Measurements from ENCODE around the gene AZU1.
"Not testable (repeated sequence)": the region's sequence is repeated elsewhere in the genome, so short reads cannot be mapped to it uniquely, and the experiment has no call there.

AZU1 gene

GRCh38 chr19:852136-853013, 24.7 kb downstream of the AZU1 start, which contains the start of gene ELANE:
TSS of gene ELANE (plus strand) at chr19:852303. CDS start at chr19:852329, 26 bp downstream.
- TF ChIP-seq, protein P1, sequence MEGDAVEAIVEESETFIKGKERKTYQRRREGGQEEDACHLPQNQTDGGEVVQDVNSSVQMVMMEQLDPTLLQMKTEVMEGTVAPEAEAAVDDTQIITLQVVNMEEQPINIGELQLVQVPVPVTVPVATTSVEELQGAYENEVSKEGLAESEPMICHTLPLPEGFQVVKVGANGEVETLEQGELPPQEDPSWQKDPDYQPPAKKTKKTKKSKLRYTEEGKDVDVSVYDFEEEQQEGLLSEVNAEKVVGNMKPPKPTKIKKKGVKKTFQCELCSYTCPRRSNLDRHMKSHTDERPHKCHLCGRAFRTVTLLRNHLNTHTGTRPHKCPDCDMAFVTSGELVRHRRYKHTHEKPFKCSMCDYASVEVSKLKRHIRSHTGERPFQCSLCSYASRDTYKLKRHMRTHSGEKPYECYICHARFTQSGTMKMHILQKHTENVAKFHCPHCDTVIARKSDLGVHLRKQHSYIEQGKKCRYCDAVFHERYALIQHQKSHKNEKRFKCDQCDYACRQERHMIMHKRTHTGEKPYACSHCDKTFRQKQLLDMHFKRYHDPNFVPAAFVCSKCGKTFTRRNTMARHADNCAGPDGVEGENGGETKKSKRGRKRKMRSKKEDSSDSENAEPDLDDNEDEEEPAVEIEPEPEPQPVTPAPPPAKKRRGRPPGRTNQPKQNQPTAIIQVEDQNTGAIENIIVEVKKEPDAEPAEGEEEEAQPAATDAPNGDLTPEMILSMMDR (IDR thresholded peaks at IDR 0.05; ENCODE audit: poor library complexity, severe bottlenecking): no peak
- no peak within 1 kb of the TSS for H3K27ac ChIP-seq (ENCODE audit: poor library complexity, severe bottlenecking)
- no peaks in the 10 kb centered on the region for H3K9me3 ChIP-seq (ENCODE audit: severe bottlenecking)
- no peak within 1 kb of the TSS for H3K4me3 ChIP-seq (ENCODE audit: severe bottlenecking)
- no peak for ATAC-seq (ENCODE audit: low read depth)
- H3K27me3 ChIP-seq (ENCODE audit: insufficient read depth, poor library complexity, severe bottlenecking): peaks cover 22% of the 10 kb centered on the region
- no peaks in the 10 kb centered on the region for H3K36me3 ChIP-seq (ENCODE audit: low read depth)
- no peaks in the 10 kb centered on the region for H3K4me1 ChIP-seq (ENCODE audit: insufficient read depth, poor library complexity, severe bottlenecking)
- DNase-seq (ENCODE audit: low spot score): peak; percentile 63

- Histone ChIP-seq H3K36me3 (ENCODE audit: low read depth) (no peaks in the 10 kb centered on the region), H3K27ac (ENCODE audit: poor library complexity, severe bottlenecking) (no peak overlapping the region), H3K27me3 (ENCODE audit: insufficient read depth, poor library complexity, severe bottlenecking) (peaks cover 16% of the 10 kb centered on the region), H3K4me1 (ENCODE audit: insufficient read depth, poor library complexity, severe bottlenecking) (no peaks in the 10 kb centered on the region), H3K9me3 (ENCODE audit: severe bottlenecking) (no peaks in the 10 kb centered on the region), H3K4me3 (ENCODE audit: severe bottlenecking) (no peak overlapping the region)
- no peak for DNase-seq (ENCODE audit: low spot score)
- TF ChIP-seq, protein P1 (IDR thresholded peaks at IDR 0.05; ENCODE audit: poor library complexity, severe bottlenecking): no peak
- ATAC-seq (ENCODE audit: low read depth): no peak
Measured at GRCh38 chr19:853014-853585, 25.5 kb downstream of the AZU1 start.

DNA sequence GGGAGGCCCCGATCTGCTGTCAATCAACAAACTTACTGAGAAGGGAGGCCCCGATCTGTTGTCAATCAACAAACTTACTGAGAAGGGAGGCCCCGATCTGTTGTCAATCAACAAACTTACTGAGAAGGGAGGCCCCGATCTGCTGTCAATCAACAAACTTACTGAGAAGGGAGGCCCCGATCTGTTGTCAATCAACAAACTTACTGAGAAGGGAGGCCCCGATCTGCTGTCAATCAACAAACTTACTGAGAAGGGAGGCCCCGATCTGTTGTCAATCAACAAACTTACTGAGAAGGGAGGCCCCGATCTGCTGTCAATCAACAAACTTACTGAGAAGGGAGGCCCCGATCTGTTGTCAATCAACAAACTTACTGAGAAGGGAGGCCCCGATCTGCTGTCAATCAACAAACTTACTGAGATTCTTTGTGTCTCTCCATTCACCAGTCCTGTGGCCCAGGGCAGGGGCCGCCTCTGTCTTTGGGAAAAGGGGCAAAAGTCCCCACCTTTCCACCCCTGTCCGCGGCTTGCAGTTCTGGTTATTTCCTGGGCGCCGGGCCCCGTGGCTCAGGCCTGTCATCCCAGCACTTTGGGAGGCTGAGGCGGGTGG, 26.1 kb downstream of the AZU1 start:
- not testable (repeated sequence) for DNase-seq (ENCODE audit: low spot score); H3K9me3 ChIP-seq (ENCODE audit: severe bottlenecking); ATAC-seq (ENCODE audit: low read depth); H3K4me3 ChIP-seq (ENCODE audit: severe bottlenecking); H3K27ac ChIP-seq (ENCODE audit: poor library complexity, severe bottlenecking); H3K36me3 ChIP-seq (ENCODE audit: low read depth); H3K4me1 ChIP-seq (ENCODE audit: insufficient read depth, poor library complexity, severe bottlenecking)
- H3K27me3 ChIP-seq (ENCODE audit: insufficient read depth, poor library complexity, severe bottlenecking): peaks cover 16% of the 10 kb centered on the region

DNA sequence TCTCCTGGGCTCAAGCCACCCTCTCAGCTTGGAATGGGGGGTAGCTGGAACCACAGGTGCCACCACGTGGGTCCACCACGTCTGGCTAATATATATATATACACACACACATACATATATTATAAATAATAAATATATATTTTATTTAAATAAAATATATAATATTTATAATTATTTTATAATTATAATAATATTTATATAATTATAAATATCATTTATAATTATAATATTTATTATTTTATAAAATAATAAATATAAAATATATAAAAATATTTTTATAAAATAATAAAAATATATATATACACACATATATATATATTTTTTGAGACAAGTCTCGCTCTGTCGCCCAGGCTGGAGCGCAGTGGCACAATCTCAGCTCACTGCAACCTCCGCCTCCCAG, 26.9 kb downstream of the AZU1 start:
- no peak for ATAC-seq (ENCODE audit: low read depth)
- TF ChIP-seq, protein P1 (IDR thresholded peaks at IDR 0.05; ENCODE audit: poor library complexity, severe bottlenecking): no peak

DNA sequence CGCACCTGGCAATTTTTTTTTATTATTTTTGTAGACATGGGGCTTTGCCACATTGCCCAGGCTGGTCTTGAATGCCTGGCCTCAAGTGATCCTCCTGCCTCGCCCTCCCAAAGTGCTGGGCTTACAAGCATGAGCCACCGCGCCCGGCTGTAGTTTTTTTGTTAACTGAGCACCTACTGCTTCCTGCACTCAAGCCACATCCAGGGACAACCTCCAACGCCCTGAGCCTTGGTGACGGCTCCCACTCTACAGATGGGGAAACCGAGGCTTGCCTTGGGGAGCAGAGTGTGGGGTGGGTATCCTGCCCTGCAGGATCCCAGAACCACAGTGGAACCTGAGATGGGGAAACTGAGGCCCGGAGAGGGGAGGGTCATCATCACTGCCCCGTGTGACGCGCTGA, 27.5 kb downstream of the AZU1 start:
- Histone ChIP-seq H3K9me3 (ENCODE audit: severe bottlenecking) (no peaks in the 10 kb centered on the region), H3K27ac (ENCODE audit: poor library complexity, severe bottlenecking) (no peak overlapping the region), H3K27me3 (ENCODE audit: insufficient read depth, poor library complexity, severe bottlenecking) (peaks cover 22% of the 10 kb centered on the region), H3K36me3 (ENCODE audit: low read depth) (no peaks in the 10 kb centered on the region), H3K4me1 (ENCODE audit: insufficient read depth, poor library complexity, severe bottlenecking) (no peaks in the 10 kb centered on the region), H3K4me3 (ENCODE audit: severe bottlenecking) (no peak overlapping the region)
- TF ChIP-seq, protein P1 (IDR thresholded peaks at IDR 0.05; ENCODE audit: poor library complexity, severe bottlenecking): no peak
- no peak for DNase-seq (ENCODE audit: low spot score)
- no peak for ATAC-seq (ENCODE audit: low read depth)

More for the DNA sequence above, 26.9 kb downstream of the AZU1 start:
- Histone ChIP-seq H3K4me1 (ENCODE audit: insufficient read depth, poor library complexity, severe bottlenecking) (no peaks in the 10 kb centered on the region), H3K9me3 (ENCODE audit: severe bottlenecking) (no peaks in the 10 kb centered on the region), H3K36me3 (ENCODE audit: low read depth) (no peaks in the 10 kb centered on the region), H3K27me3 (ENCODE audit: insufficient read depth, poor library complexity, severe bottlenecking) (peaks cover 16% of the 10 kb centered on the region), H3K27ac (ENCODE audit: poor library complexity, severe bottlenecking) (no peak overlapping the region), H3K4me3 (ENCODE audit: severe bottlenecking) (no peak overlapping the region)
- DNase-seq (ENCODE audit: low spot score): no peak

Data from RWPE2 (cell line).